ENCODE data around the gene SZT2.

Gene SZT2

GRCh38 chr1:43446388-43446740 lies 56.7 kb downstream of the SZT2 start:
- H3K27ac ChIP-seq (ENCODE audit: low read depth in 2 of 2, low read length in 2 of 2) = no peak overlapping the region
- peaks cover 74 to 94% of the 10 kb centered on the region in 2 donors for H3K36me3 ChIP-seq (ENCODE audit: control insufficient read depth in 2 of 2, insufficient read depth in 2 of 2, low read length in 2 of 2)
- H3K9ac ChIP-seq (ENCODE audit: low read depth in 1 of 2, low read length in 2 of 2) = no peak overlapping the region
- no peaks in the 10 kb centered on the region for H3K27me3 ChIP-seq (ENCODE audit: control insufficient read depth in 2 of 2, insufficient read depth in 2 of 2, low read length in 2 of 2)
- no peak overlapping the region for H3K4me3 ChIP-seq (ENCODE audit: low read length in 2 of 2)
- no peaks in the 10 kb centered on the region for H3K9me3 ChIP-seq (ENCODE audit: control insufficient read depth in 2 of 2, low read length in 2 of 2)
- no peaks in the 10 kb centered on the region for H3K4me1 ChIP-seq (ENCODE audit: control insufficient read depth in 2 of 2, insufficient read depth in 2 of 2, low read length in 2 of 2)

- no peaks in the 10 kb centered on the region for H3K9me3 ChIP-seq (ENCODE audit: control insufficient read depth in 2 of 2, low read length in 2 of 2)
- peaks cover 77 to 97% of the 10 kb centered on the region in 2 donors for H3K36me3 ChIP-seq (ENCODE audit: control insufficient read depth in 2 of 2, insufficient read depth in 2 of 2, low read length in 2 of 2)
- H3K27ac ChIP-seq (ENCODE audit: low read depth in 2 of 2, low read length in 2 of 2) = no peak overlapping the region
- H3K27me3 ChIP-seq (ENCODE audit: control insufficient read depth in 2 of 2, insufficient read depth in 2 of 2, low read length in 2 of 2) = no peaks in the 10 kb centered on the region
- H3K9ac ChIP-seq (ENCODE audit: low read depth in 1 of 2, low read length in 2 of 2) = no peak overlapping the region
- H3K4me1 ChIP-seq (ENCODE audit: control insufficient read depth in 2 of 2, insufficient read depth in 2 of 2, low read length in 2 of 2) = no peaks in the 10 kb centered on the region
- H3K4me3 ChIP-seq (ENCODE audit: low read length in 2 of 2) = no peak overlapping the region
These were observed 57.5 kb downstream of the SZT2 start for GRCh38 chr1:43446881-43447835.

GRCh38 chr1:43447891-43448708 lies 58.4 kb downstream of the SZT2 start:
- Histone ChIP-seq H3K4me1 (ENCODE audit: control insufficient read depth in 2 of 2, insufficient read depth in 2 of 2, low read length in 2 of 2) (peaks cover 5 to 6% of the 10 kb centered on the region in 2 donors), H3K9me3 (ENCODE audit: control insufficient read depth in 2 of 2, low read length in 2 of 2) (no peaks in the 10 kb centered on the region), H3K27ac (ENCODE audit: low read depth in 2 of 2, low read length in 2 of 2) (no peak overlapping the region), H3K4me3 (ENCODE audit: low read length in 2 of 2) (no peak overlapping the region), H3K9ac (ENCODE audit: low read depth in 1 of 2, low read length in 2 of 2) (no peak overlapping the region), H3K36me3 (ENCODE audit: control insufficient read depth in 2 of 2, insufficient read depth in 2 of 2, low read length in 2 of 2) (peaks cover 72 to 93% of the 10 kb centered on the region in 2 donors), H3K27me3 (ENCODE audit: control insufficient read depth in 2 of 2, insufficient read depth in 2 of 2, low read length in 2 of 2) (no peaks in the 10 kb centered on the region)

GRCh38 chr1:43448955-43449707 lies 59.4 kb downstream of the SZT2 start:
- peaks cover 62 to 83% of the 10 kb centered on the region in 2 donors for H3K36me3 ChIP-seq (ENCODE audit: control insufficient read depth in 2 of 2, insufficient read depth in 2 of 2, low read length in 2 of 2)
- no peak overlapping the region for H3K9ac ChIP-seq (ENCODE audit: low read depth in 1 of 2, low read length in 2 of 2)

GRCh38 chr1:43449708-43450069 lies 60.0 kb downstream of the SZT2 start:
- H3K27ac ChIP-seq (ENCODE audit: low read depth in 2 of 2, low read length in 2 of 2) = no peak overlapping the region
- peaks cover 10 to 11% of the 10 kb centered on the region in 2 donors for H3K4me1 ChIP-seq (ENCODE audit: control insufficient read depth in 2 of 2, insufficient read depth in 2 of 2, low read length in 2 of 2)
- H3K27me3 ChIP-seq (ENCODE audit: control insufficient read depth in 2 of 2, insufficient read depth in 2 of 2, low read length in 2 of 2) = no peaks in the 10 kb centered on the region
- H3K36me3 ChIP-seq (ENCODE audit: control insufficient read depth in 2 of 2, insufficient read depth in 2 of 2, low read length in 2 of 2) = peaks cover 59 to 79% of the 10 kb centered on the region in 2 donors
- H3K4me3 ChIP-seq (ENCODE audit: low read length in 2 of 2) = no peak overlapping the region
- no peak overlapping the region for H3K9ac ChIP-seq (ENCODE audit: low read depth in 1 of 2, low read length in 2 of 2)
- no peaks in the 10 kb centered on the region for H3K9me3 ChIP-seq (ENCODE audit: control insufficient read depth in 2 of 2, low read length in 2 of 2)

More at GRCh38 chr1:43448955-43449707, 59.4 kb downstream of the SZT2 start:
- Histone ChIP-seq H3K4me3 (ENCODE audit: low read length in 2 of 2) (no peak overlapping the region), H3K4me1 (ENCODE audit: control insufficient read depth in 2 of 2, insufficient read depth in 2 of 2, low read length in 2 of 2) (peaks cover 6% of the 10 kb centered on the region in 2 donors), H3K27ac (ENCODE audit: low read depth in 2 of 2, low read length in 2 of 2) (no peak overlapping the region), H3K27me3 (ENCODE audit: control insufficient read depth in 2 of 2, insufficient read depth in 2 of 2, low read length in 2 of 2) (no peaks in the 10 kb centered on the region), H3K9me3 (ENCODE audit: control insufficient read depth in 2 of 2, low read length in 2 of 2) (no peaks in the 10 kb centered on the region)

GRCh38 chr1:43450251-43450941 lies 60.7 kb downstream of the SZT2 start:
- Histone ChIP-seq H3K4me1 (ENCODE audit: control insufficient read depth in 2 of 2, insufficient read depth in 2 of 2, low read length in 2 of 2) (peaks cover 12 to 17% of the 10 kb centered on the region in 2 donors), H3K9me3 (ENCODE audit: control insufficient read depth in 2 of 2, low read length in 2 of 2) (no peaks in the 10 kb centered on the region), H3K9ac (ENCODE audit: low read depth in 1 of 2, low read length in 2 of 2) (no peak overlapping the region), H3K4me3 (ENCODE audit: low read length in 2 of 2) (no peak overlapping the region), H3K27me3 (ENCODE audit: control insufficient read depth in 2 of 2, insufficient read depth in 2 of 2, low read length in 2 of 2) (no peaks in the 10 kb centered on the region), H3K36me3 (ENCODE audit: control insufficient read depth in 2 of 2, insufficient read depth in 2 of 2, low read length in 2 of 2) (peaks cover 57 to 72% of the 10 kb centered on the region in 2 donors), H3K27ac (ENCODE audit: low read depth in 2 of 2, low read length in 2 of 2) (no peak overlapping the region)

GRCh38 chr1:43451157-43451591 lies 61.5 kb downstream of the SZT2 start:
- no peak overlapping the region for H3K9ac ChIP-seq (ENCODE audit: low read depth in 1 of 2, low read length in 2 of 2)
- no peak overlapping the region for H3K4me3 ChIP-seq (ENCODE audit: low read length in 2 of 2)
- H3K9me3 ChIP-seq (ENCODE audit: control insufficient read depth in 2 of 2, low read length in 2 of 2) = no peaks in the 10 kb centered on the region
- peaks cover 17 to 22% of the 10 kb centered on the region in 2 donors for H3K4me1 ChIP-seq (ENCODE audit: control insufficient read depth in 2 of 2, insufficient read depth in 2 of 2, low read length in 2 of 2)
- H3K36me3 ChIP-seq (ENCODE audit: control insufficient read depth in 2 of 2, insufficient read depth in 2 of 2, low read length in 2 of 2) = peaks cover 51 to 64% of the 10 kb centered on the region in 2 donors
- no peak overlapping the region for H3K27ac ChIP-seq (ENCODE audit: low read depth in 2 of 2, low read length in 2 of 2)
- H3K27me3 ChIP-seq (ENCODE audit: control insufficient read depth in 2 of 2, insufficient read depth in 2 of 2, low read length in 2 of 2) = no peaks in the 10 kb centered on the region

GRCh38 chr1:43451701-43452532 lies 62.2 kb downstream of the SZT2 start:
- no peaks in the 10 kb centered on the region for H3K27me3 ChIP-seq (ENCODE audit: control insufficient read depth in 2 of 2, insufficient read depth in 2 of 2, low read length in 2 of 2)
- peak overlapping the region in 1 of 2 donors; percentile 8 for H3K9ac ChIP-seq (ENCODE audit: low read depth in 1 of 2, low read length in 2 of 2)
- H3K9me3 ChIP-seq (ENCODE audit: control insufficient read depth in 2 of 2, low read length in 2 of 2) = no peaks in the 10 kb centered on the region
- peaks cover 43 to 57% of the 10 kb centered on the region in 2 donors for H3K36me3 ChIP-seq (ENCODE audit: control insufficient read depth in 2 of 2, insufficient read depth in 2 of 2, low read length in 2 of 2)
- H3K4me3 ChIP-seq (ENCODE audit: low read length in 2 of 2) = no peak overlapping the region
- H3K4me1 ChIP-seq (ENCODE audit: control insufficient read depth in 2 of 2, insufficient read depth in 2 of 2, low read length in 2 of 2) = peaks cover 18 to 22% of the 10 kb centered on the region in 2 donors
- H3K27ac ChIP-seq (ENCODE audit: low read depth in 2 of 2, low read length in 2 of 2) = no peak overlapping the region

Data from mucosa of rectum (tissue), 2 donors.